Neural crest cell (in vitro differentiated cells): ENCODE results near the gene ST14. TPM values are rescaled to one million over a fixed set of nuclear protein-coding genes. Genes with fewer than 3 reads are reported as not detected.

Experiments
- DNase-seq: peaks from one replicate; pipeline ENCODE4 v3.0.0; 2021; ENCODE audit warnings: low read depth, mixed read lengths, low spot score
- H3K27ac Mint-ChIP-seq: one replicate; pipeline ENCODE4 v1.8.0; 2021; ENCODE audit warnings: mild to moderate bottlenecking, mixed read lengths; ENCODE audit not compliant: unreplicated experiment
- H3K27me3 Mint-ChIP-seq: 2 replicates; pipeline ENCODE4 v1.8.0; 2021; ENCODE audit warnings: low read depth, mild to moderate bottlenecking, mixed read lengths
- H3K36me3 Mint-ChIP-seq: 2 replicates; pipeline ENCODE4 v1.8.0; 2021; ENCODE audit warnings: low read depth, mild to moderate bottlenecking, mixed read lengths
- H3K4me1 Mint-ChIP-seq: 2 replicates; pipeline ENCODE4 v1.8.0; 2021; ENCODE audit warnings: mixed read lengths
- H3K4me3 Mint-ChIP-seq: one replicate; pipeline ENCODE4 v1.8.0; 2021; ENCODE audit warnings: mild to moderate bottlenecking, mixed read lengths
- H3K9me3 Mint-ChIP-seq: 2 replicates; pipeline ENCODE4 v1.8.0; 2021; ENCODE audit warnings: mixed read lengths
- CTCF ChIP-seq: fragments of 200-600 bp; sonication (generic); conservative IDR thresholded peaks from 2 replicates; pipeline ENCODE4 v1.5.0; 2021; ENCODE audit warnings: antibody characterized with exemption, mild to moderate bottlenecking
- total RNA-seq: library from RNA; stranded (reverse); gene quantifications from 2 replicates; pipeline ENCODE4 v1.2.1, GENCODE V29; 2021

ST14 gene
- total RNA-seq, 1 donor from 2014 or later = 0.12 TPM

- Mint-ChIP-seq H3K4me3 (no peak overlapping the region), H3K36me3 (no peaks in the 10 kb centered on the region), H3K27me3 (no peaks in the 10 kb centered on the region), H3K4me1 (peaks cover 17% of the 10 kb centered on the region), H3K27ac (no peak overlapping the region), H3K9me3 (no peaks in the 10 kb centered on the region)
- no peak for DNase-seq
- TF ChIP-seq CTCF = no peak
These were observed 22.0 kb downstream of the ST14 start for GRCh38 chr11:130181295-130182272.

GRCh38 chr11:130183878-130184610 is 24.5 kb downstream of the ST14 start:
- DNase-seq = no peak
- Mint-ChIP-seq H3K36me3 (no peaks in the 10 kb centered on the region), H3K27me3 (no peaks in the 10 kb centered on the region), H3K4me1 (peaks cover 17% of the 10 kb centered on the region), H3K27ac (peak overlapping the region; percentile 2), H3K9me3 (no peaks in the 10 kb centered on the region), H3K4me3 (no peak overlapping the region)
- no peak for TF ChIP-seq CTCF

- Mint-ChIP-seq H3K27ac (no peak overlapping the region), H3K27me3 (no peaks in the 10 kb centered on the region)
- no peak for DNase-seq
These were observed 27.5 kb downstream of the ST14 start for GRCh38 chr11:130187096-130187495.

GRCh38 chr11:130188047-130188446 is 28.5 kb downstream of the ST14 start:
- H3K36me3 Mint-ChIP-seq = no peaks in the 10 kb centered on the region
- H3K4me1 Mint-ChIP-seq = peaks cover 10% of the 10 kb centered on the region
- no peak for TF ChIP-seq CTCF
- DNase-seq = no peak
- no peak overlapping the region for H3K4me3 Mint-ChIP-seq
- H3K27me3 Mint-ChIP-seq = no peaks in the 10 kb centered on the region
- H3K27ac Mint-ChIP-seq = no peak overlapping the region
- no peaks in the 10 kb centered on the region for H3K9me3 Mint-ChIP-seq

More at GRCh38 chr11:130187096-130187495, 27.5 kb downstream of the ST14 start:
- Mint-ChIP-seq H3K9me3 (no peaks in the 10 kb centered on the region), H3K4me1 (peaks cover 10% of the 10 kb centered on the region), H3K4me3 (no peak overlapping the region), H3K36me3 (no peaks in the 10 kb centered on the region)
- TF ChIP-seq CTCF = no peak

GRCh38 chr11:130188585-130189347 is 29.2 kb downstream of the ST14 start:
- no peak for DNase-seq
- no peak for TF ChIP-seq CTCF
- Mint-ChIP-seq H3K36me3 (no peaks in the 10 kb centered on the region), H3K27me3 (no peaks in the 10 kb centered on the region), H3K4me1 (peaks cover 8% of the 10 kb centered on the region), H3K9me3 (no peaks in the 10 kb centered on the region), H3K4me3 (no peak overlapping the region), H3K27ac (no peak overlapping the region)
